IMR-90 (cell line): Measurements from ENCODE around the gene MYEOV. TPM values are rescaled to one million over a fixed set of nuclear protein-coding genes. Genes with fewer than 3 reads are reported as not detected.

ENCODE experiments used
- USF2 ChIP-seq: fragments of 150-350 bp; IDR thresholded peaks from 2 replicates; pipeline ENCODE4 v1.6.1; 2017; ENCODE audit warnings: mild to moderate bottlenecking, antibody characterized with exemption, low read length, low read depth
- polyA plus RNA-seq, 3 experiments: library from polyadenylated mRNA; depleted of rRNA; stranded (reverse); fragments of >200 nt; gene quantifications; 2 replicates each; pipeline ENCODE4 v1.2.3, GENCODE V29; 2012; ENCODE audit warnings: low replicate concordance in 1 of 3
- total RNA-seq: library from RNA; depleted of rRNA; stranded (reverse); fragments of >200 nt; gene quantifications from 2 replicates; pipeline ENCODE4 v1.2.3, GENCODE V29; 2012

Gene MYEOV
- total and polyA plus RNA-seq, 2 of the 4 experiments (the other 2 are of a cell fraction): 5.8 to 6.8 TPM

GRCh38 chr11:69286374-69287371 is 7.3 kb upstream of the MYEOV start (continued):
- no peak for TF ChIP-seq USF2
